HepG2 (cell line): ENCODE measurements around the gene CAPN12. TPM values are rescaled to one million over a fixed set of nuclear protein-coding genes. Genes with fewer than 3 reads are reported as not detected.

ENCODE experiments used
- HMG20B ChIP-seq: conservative IDR thresholded peaks from 2 replicates; pipeline ENCODE4 v1.6.1; 2016; ENCODE audit warnings: missing genetic modification reagents, missing compliant biosample characterization
- HNRNPUL1 ChIP-seq: fragments of 200-400 bp; formaldehyde crosslinking; IDR thresholded peaks from 2 replicates; pipeline ENCODE4 v1.6.1; 2017; ENCODE audit warnings: low read depth, mild to moderate bottlenecking, low read length, moderate library complexity
- PHB2 ChIP-seq: fragments of 450-650 bp; IDR thresholded peaks from 2 replicates; pipeline ENCODE4 v1.6.1; 2018; ENCODE audit not compliant: partially characterized antibody
- PRMT3 ChIP-seq: sonication (generic); formaldehyde crosslinking; IDR thresholded peaks from 2 replicates; pipeline ENCODE4 v1.8.1; 2022; ENCODE audit warnings: low read depth, mild to moderate bottlenecking, moderate library complexity, missing genetic modification reagents, borderline replicate concordance
- TCF7L2 ChIP-seq: IDR thresholded peaks from 2 replicates; pipeline ENCODE4 v1.6.1; 2011; ENCODE audit warnings: mild to moderate bottlenecking, low read depth, low read length, moderate library complexity
- U2AF1 ChIP-seq: fragments of 200-400 bp; formaldehyde crosslinking; optimal IDR thresholded peaks from 2 replicates; pipeline ENCODE3; 2017; ENCODE audit warnings: mild to moderate bottlenecking, low read depth, low read length
- ZEB1 ChIP-seq: IDR thresholded peaks from 2 replicates; pipeline ENCODE4 v1.6.1; 2012; ENCODE audit warnings: mild to moderate bottlenecking, low read depth, inconsistent platforms; ENCODE audit not compliant: insufficient replicate concordance
- ZMYM3 ChIP-seq: sonication (generic); formaldehyde crosslinking; IDR thresholded peaks from 2 replicates; pipeline ENCODE4 v1.5.1; 2020; ENCODE audit warnings: mild to moderate bottlenecking, missing genetic modification reagents
- ZNF274 ChIP-seq: sonication (generic); formaldehyde crosslinking; IDR thresholded peaks from 2 replicates; pipeline ENCODE4 v1.5.1; 2020; ENCODE audit warnings: mild to moderate bottlenecking, missing genetic modification reagents
- ZNF510 ChIP-seq: sonication (generic); formaldehyde crosslinking; IDR thresholded peaks from 2 replicates; pipeline ENCODE4 v1.4.0; 2020; ENCODE audit warnings: low read depth, mild to moderate bottlenecking, missing genetic modification reagents
- ZNF543 ChIP-seq: sonication (generic); formaldehyde crosslinking; IDR thresholded peaks from 2 replicates; pipeline ENCODE4 v1.4.0; 2020; ENCODE audit warnings: mild to moderate bottlenecking, missing genetic modification reagents
- ZNF547 ChIP-seq: sonication (generic); formaldehyde crosslinking; IDR thresholded peaks from 2 replicates; pipeline ENCODE4 v1.5.1; 2020; ENCODE audit warnings: mild to moderate bottlenecking, missing genetic modification reagents
- ZNF670 ChIP-seq: sonication (generic); formaldehyde crosslinking; IDR thresholded peaks from 2 replicates; pipeline ENCODE4 v1.8.0; 2022; ENCODE audit warnings: mild to moderate bottlenecking, missing genetic modification reagents, borderline replicate concordance
- polyA plus RNA-seq, 8 experiments: library from polyadenylated mRNA; depleted of rRNA in 3 of 8; stranded (reverse) in 7 of 8; unstranded in 1 of 8; fragments of >200 nt; fragmentation: Illumina TruSeq in 4 of 8; extraction: Trizol in 4 of 8; gene quantifications; 2 replicates each; pipeline versions ENCODE4 v1.2.1 to v1.2.3, GENCODE V29; 2011 to 2016; ENCODE audit warnings: low read depth in 4 of 8, missing spikeins in 1 of 8, mixed read lengths in 1 of 8; ENCODE audit not compliant: insufficient read depth in 1 of 8
- total RNA-seq, 5 experiments: library from RNA; depleted of rRNA; stranded (reverse); fragments of >200 nt; fragmentation: Illumina TruSeq; extraction: Trizol; gene quantifications; 2 replicates each; pipeline ENCODE4 v1.2.3, GENCODE V29; 2016; ENCODE audit warnings: low read depth in 1 of 5
- TF ChIP-seq, protein P1 (sequence below): sonication (generic); formaldehyde crosslinking; IDR thresholded peaks from 2 replicates; pipeline ENCODE4 v1.5.1; 2020; ENCODE audit warnings: mild to moderate bottlenecking, missing genetic modification reagents
- TF ChIP-seq, protein P2 (sequence below): sonication (generic); formaldehyde crosslinking; IDR thresholded peaks from 2 replicates; pipeline ENCODE4 v1.4.0; 2020; ENCODE audit warnings: missing genetic modification reagents
- TF ChIP-seq, protein P3 (sequence below): sonication (generic); formaldehyde crosslinking; IDR thresholded peaks from 2 replicates; pipeline ENCODE4 v1.4.0; 2020; ENCODE audit warnings: missing genetic modification reagents, mild to moderate bottlenecking, borderline replicate concordance
- TF ChIP-seq, protein P4 (sequence below): sonication (generic); formaldehyde crosslinking; IDR thresholded peaks from 2 replicates; pipeline ENCODE4 v1.4.0; 2020; ENCODE audit warnings: missing genetic modification reagents

The CAPN12 gene
- total and polyA plus RNA-seq, 2 of the 13 experiments (the other 11 are each of a cell fraction or from before 2014, with no cell fraction given), result 1.6 to 13.6 TPM

DNA sequence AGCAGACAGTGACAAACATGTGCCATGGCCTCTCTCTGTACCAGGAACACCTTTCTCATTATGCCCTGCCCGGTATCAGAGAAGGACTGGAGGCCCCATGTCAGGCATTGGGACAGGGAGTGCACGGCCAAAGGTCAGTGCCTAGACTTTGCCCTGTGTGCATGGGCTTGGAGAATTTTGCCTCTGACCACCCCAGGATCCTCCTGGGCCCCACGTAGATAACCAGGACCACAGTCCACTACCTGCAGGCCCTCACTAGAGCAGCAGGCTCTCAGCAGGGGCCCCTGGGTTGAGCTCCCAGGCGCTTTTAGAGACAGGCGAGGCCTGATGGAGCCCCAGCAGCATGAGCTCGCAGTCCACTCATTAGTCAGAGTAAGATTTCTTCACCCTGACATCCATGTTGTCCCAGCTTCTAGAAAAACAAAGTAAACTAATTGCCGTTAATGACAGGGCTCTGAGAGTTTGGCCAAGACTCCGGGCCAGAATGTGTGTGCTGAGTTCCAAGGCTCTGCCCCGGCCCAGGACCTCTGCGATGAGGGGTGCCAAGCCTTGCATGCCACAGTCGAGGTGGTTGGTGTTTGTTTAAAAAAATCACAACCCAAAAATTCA is 42.7 kb downstream of the CAPN12 start (continued):
- TF ChIP-seq, protein P1, sequence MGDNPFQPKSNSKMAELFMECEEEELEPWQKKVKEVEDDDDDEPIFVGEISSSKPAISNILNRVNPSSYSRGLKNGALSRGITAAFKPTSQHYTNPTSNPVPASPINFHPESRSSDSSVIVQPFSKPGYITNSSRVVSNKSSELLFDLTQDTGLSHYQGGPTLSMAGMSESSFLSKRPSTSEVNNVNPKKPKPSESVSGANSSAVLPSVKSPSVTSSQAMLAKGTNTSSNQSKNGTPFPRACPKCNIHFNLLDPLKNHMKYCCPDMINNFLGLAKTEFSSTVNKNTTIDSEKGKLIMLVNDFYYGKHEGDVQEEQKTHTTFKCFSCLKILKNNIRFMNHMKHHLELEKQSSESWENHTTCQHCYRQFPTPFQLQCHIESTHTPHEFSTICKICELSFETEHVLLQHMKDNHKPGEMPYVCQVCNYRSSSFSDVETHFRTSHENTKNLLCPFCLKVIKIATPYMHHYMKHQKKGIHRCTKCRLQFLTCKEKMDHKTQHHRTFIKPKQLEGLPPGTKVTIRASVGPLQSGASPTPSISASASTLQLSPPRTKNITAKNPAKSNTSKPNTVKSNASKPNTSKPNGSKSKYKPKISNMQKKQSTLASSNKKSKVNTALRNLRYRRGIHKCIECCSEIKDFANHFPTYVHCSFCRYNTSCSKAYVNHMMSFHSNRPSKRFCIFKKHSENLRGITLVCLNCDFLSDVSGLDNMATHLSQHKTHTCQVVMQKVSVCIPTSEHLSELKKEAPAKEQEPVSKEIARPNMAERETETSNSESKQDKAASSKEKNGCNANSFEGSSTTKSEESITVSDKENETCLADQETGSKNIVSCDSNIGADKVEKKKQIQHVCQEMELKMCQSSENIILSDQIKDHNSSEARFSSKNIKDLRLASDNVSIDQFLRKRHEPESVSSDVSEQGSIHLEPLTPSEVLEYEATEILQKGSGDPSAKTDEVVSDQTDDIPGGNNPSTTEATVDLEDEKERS (CRISPR knock-in tag), result peak; percentile 72; the same call in 1 of the 2 replicates
- peak; percentile 80 for TF ChIP-seq ZEB1
- TF ChIP-seq, protein P2, sequence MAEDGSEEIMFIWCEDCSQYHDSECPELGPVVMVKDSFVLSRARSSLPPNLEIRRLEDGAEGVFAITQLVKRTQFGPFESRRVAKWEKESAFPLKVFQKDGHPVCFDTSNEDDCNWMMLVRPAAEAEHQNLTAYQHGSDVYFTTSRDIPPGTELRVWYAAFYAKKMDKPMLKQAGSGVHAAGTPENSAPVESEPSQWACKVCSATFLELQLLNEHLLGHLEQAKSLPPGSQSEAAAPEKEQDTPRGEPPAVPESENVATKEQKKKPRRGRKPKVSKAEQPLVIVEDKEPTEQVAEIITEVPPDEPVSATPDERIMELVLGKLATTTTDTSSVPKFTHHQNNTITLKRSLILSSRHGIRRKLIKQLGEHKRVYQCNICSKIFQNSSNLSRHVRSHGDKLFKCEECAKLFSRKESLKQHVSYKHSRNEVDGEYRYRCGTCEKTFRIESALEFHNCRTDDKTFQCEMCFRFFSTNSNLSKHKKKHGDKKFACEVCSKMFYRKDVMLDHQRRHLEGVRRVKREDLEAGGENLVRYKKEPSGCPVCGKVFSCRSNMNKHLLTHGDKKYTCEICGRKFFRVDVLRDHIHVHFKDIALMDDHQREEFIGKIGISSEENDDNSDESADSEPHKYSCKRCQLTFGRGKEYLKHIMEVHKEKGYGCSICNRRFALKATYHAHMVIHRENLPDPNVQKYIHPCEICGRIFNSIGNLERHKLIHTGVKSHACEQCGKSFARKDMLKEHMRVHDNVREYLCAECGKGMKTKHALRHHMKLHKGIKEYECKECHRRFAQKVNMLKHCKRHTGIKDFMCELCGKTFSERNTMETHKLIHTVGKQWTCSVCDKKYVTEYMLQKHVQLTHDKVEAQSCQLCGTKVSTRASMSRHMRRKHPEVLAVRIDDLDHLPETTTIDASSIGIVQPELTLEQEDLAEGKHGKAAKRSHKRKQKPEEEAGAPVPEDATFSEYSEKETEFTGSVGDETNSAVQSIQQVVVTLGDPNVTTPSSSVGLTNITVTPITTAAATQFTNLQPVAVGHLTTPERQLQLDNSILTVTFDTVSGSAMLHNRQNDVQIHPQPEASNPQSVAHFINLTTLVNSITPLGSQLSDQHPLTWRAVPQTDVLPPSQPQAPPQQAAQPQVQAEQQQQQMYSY, result peak; percentile 62; the same call in 1 of the 2 replicates
- peak; percentile 82; the same call in 1 of the 2 replicates for TF ChIP-seq HMG20B (CRISPR knock-in tag)
- TF ChIP-seq HNRNPUL1, result no peak
- TF ChIP-seq PRMT3 (CRISPR knock-in tag), result no peak
- TF ChIP-seq PHB2, result no peak
- no peak for TF ChIP-seq ZNF274 (CRISPR knock-in tag)
- no peak for TF ChIP-seq U2AF1
- TF ChIP-seq ZNF510 (CRISPR knock-in tag), result no peak
- TF ChIP-seq, protein P3, sequence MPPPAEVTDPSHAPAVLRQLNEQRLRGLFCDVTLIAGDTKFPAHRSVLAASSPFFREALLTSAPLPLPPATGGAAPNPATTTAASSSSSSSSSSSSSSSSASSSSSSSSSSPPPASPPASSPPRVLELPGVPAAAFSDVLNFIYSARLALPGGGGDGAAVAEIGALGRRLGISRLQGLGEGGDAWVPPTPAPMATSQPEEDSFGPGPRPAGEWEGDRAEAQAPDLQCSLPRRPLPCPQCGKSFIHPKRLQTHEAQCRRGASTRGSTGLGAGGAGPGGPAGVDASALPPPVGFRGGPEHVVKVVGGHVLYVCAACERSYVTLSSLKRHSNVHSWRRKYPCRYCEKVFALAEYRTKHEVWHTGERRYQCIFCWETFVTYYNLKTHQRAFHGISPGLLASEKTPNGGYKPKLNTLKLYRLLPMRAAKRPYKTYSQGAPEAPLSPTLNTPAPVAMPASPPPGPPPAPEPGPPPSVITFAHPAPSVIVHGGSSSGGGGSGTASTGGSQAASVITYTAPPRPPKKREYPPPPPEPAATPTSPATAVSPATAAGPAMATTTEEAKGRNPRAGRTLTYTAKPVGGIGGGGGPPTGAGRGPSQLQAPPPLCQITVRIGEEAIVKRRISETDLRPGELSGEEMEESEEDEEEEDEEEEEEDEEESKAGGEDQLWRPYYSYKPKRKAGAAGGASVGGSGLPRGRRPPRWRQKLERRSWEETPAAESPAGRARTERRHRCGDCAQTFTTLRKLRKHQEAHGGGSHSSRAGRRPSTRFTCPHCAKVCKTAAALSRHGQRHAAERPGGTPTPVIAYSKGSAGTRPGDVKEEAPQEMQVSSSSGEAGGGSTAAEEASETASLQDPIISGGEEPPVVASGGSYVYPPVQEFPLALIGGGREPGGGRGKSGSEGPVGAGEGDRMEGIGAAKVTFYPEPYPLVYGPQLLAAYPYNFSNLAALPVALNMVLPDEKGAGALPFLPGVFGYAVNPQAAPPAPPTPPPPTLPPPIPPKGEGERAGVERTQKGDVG (CRISPR knock-in tag), result no peak
- TF ChIP-seq ZNF543 (CRISPR knock-in tag), result no peak
- TF ChIP-seq TCF7L2, result no peak
- peak; percentile 45; the same call in 1 of the 2 replicates for TF ChIP-seq ZMYM3 (CRISPR knock-in tag)
- TF ChIP-seq, protein P4, sequence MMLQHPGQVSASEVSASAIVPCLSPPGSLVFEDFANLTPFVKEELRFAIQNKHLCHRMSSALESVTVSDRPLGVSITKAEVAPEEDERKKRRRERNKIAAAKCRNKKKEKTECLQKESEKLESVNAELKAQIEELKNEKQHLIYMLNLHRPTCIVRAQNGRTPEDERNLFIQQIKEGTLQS (CRISPR knock-in tag), result no peak
- peak; percentile 94; the same call in 1 of the 2 replicates for TF ChIP-seq ZNF670 (CRISPR knock-in tag)
- TF ChIP-seq ZNF547, result peak; percentile 47; the same call in 1 of the 2 replicates
